ENCODE data around the gene SFXN4.
"Not testable (repeated sequence)": the region's sequence is repeated elsewhere in the genome, so short reads cannot be mapped to it uniquely, and the experiment has no call there.

The SFXN4 gene

GRCh38 chr10:119139464-119140067 lies 25.9 kb downstream of the SFXN4 start:
- peak in 2 of 14 donors; percentile 6 to 19 for DNase-seq

GRCh38 chr10:119138346-119139306 lies 26.9 kb downstream of the SFXN4 start:
- DNase-seq: no peak

GRCh38 chr10:119137878-119138277 lies 27.6 kb downstream of the SFXN4 start:
- not testable (repeated sequence) for DNase-seq

GRCh38 chr10:119136084-119136483 lies 29.4 kb downstream of the SFXN4 start:
- no peak for DNase-seq

- DNase-seq: no peak
Observed at GRCh38 chr10:119135513-119135881, 30.0 kb downstream of the SFXN4 start.

GRCh38 chr10:119133949-119134348 lies 31.6 kb downstream of the SFXN4 start:
- no peak for DNase-seq

GRCh38 chr10:119132521-119133345 lies 32.8 kb downstream of the SFXN4 start:
- peak in 10 of 14 donors; percentile 1 to 77 (median 53) for DNase-seq

- peak in 4 of 14 donors; percentile 3 to 35 (median 19) for DNase-seq
Observed at GRCh38 chr10:119131512-119132240, 33.8 kb downstream of the SFXN4 start.

- DNase-seq: no peak
Observed at GRCh38 chr10:119129721-119130120, 35.8 kb downstream of the SFXN4 start.

GRCh38 chr10:119125942-119126341 lies 39.6 kb downstream of the SFXN4 start:
- no peak for DNase-seq

- no peak for DNase-seq
Observed at GRCh38 chr10:119120875-119121274, 44.6 kb downstream of the SFXN4 start.

GRCh38 chr10:119120413-119120867 lies 45.1 kb downstream of the SFXN4 start:
- no peak for DNase-seq

GRCh38 chr10:119119400-119119799 lies 46.1 kb downstream of the SFXN4 start:
- DNase-seq: no peak

- no peak for DNase-seq
Observed at GRCh38 chr10:119118231-119118630, 47.3 kb downstream of the SFXN4 start.

- no peak for DNase-seq
Observed at GRCh38 chr10:119116326-119116951, 49.1 kb downstream of the SFXN4 start.

GRCh38 chr10:119115926-119116325 lies 49.6 kb downstream of the SFXN4 start:
- no peak for DNase-seq

GRCh38 chr10:119113751-119114732 lies 51.5 kb downstream of the SFXN4 start:
- no peak for DNase-seq

- DNase-seq: no peak
Observed at GRCh38 chr10:119112056-119112455, 53.5 kb downstream of the SFXN4 start.

- not testable (repeated sequence) for DNase-seq
Observed at GRCh38 chr10:119107771-119108170, 57.7 kb downstream of the SFXN4 start.

GRCh38 chr10:119107106-119107505 lies 58.4 kb downstream of the SFXN4 start:
- DNase-seq: not testable (repeated sequence)
